Right kidney (tissue), 1 donor: ENCODE data around the gene EPS8.

Experiments used
- DNase-seq: peaks from one replicate; pipeline ENCODE4 v3.0.0-alpha.2; 2016

EPS8 gene

GRCh38 chr12:15690320-15690719, 98.9 kb downstream of the EPS8 start:
- DNase-seq: no peak

- DNase-seq: no peak
Observed at GRCh38 chr12:15689751-15690191, 99.4 kb downstream of the EPS8 start.

DNA sequence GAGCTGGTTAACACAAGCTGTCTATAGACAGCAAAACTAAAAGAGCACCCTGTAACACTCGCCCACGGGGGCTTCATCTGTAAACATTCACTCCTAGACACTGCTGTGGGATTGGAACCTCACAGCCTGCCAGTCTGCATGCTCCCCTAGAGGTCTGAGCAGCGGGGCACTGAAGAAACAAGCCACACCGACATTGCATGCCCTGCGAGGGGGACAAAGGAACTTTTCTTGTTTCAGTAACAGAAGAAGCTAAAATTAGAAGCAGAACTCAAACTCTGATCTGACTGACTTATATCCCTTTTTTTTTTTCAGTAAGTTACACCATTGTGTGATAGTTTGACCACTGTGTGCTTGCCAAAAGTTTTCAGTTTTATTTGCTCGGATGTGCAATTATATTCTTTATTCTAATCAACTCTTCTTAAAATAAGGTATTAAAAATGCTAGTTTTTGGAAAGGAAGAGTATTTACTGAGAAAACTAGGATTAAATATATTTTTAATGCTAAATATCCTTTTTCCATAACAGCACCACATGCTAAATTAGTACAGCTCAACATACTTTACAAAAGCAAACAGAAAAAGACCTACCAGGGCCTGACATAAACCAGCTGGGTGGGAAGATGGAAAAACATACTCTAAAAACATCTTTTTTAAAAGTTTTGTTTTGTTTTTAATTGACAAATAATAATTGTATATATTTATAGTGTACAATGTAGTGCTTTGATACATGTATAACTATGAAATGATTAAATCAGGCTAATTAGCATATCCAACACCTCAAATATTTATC, 100.2 kb downstream of the EPS8 start:
- peak; percentile 22 for DNase-seq

GRCh38 chr12:15688202-15688736, 100.9 kb downstream of the EPS8 start:
- no peak for DNase-seq

GRCh38 chr12:15687583-15687982, 101.6 kb downstream of the EPS8 start:
- no peak for DNase-seq

DNA sequence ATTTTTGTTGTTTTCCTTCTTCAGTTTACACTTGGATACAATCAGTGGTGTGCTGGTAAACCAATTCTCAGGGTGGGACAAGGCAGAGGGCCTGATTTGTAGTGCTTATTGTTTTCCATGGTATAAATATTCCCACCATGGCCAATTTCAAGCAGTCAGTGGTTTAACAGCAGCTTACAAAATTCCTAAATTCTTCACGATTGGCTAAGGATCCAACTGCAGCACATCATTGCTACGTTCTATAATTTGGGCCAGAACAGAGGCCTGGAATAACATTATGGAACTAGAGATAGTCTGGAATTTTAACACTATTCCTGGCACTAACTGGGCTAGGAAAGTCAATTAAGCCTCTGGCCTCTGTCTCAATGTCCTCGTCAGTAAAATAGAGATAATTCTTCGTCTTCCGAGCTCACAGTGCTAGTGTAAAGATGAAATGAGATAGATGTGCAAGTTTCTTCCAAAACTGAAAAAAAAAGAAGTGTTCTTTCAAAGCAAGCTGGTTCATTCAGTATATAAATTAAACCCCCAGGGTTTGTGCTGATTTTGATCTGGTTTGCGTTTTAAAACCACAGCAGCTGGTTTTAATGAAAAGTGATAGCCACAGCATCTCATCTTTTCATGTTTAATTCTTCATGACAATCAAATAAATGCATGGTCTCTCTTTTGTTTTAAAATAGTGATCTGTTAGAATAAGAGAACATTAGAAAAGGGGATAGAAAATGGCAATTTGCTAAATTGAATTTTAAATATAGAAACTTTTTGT, 104.1 kb downstream of the EPS8 start:
- no peak for DNase-seq

- DNase-seq: no peak
Observed at GRCh38 chr12:15682826-15683225, 106.4 kb downstream of the EPS8 start.

DNA sequence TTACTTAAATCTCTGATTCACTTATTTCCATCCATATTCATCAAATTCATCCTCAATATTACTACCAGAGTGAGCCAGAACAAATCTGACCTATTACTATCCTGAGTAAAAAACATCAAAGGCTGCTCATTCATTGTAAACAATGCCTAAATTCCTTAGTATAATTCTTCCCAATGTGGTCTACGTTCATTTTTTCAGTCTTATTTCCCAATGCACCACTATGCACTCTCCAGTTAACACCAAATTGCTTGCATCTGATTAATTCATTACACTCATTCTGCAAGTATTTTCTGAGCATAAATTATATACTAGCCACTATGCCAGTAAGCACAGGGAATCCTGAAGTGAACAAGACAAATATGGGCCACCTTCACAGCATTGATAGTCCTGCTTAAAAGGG, 110.0 kb downstream of the EPS8 start:
- DNase-seq: no peak

- no peak for DNase-seq
Observed at GRCh38 chr12:15677726-15678201, 111.4 kb downstream of the EPS8 start.

- no peak for DNase-seq
Observed at GRCh38 chr12:15677228-15677627, 112.0 kb downstream of the EPS8 start.

DNA sequence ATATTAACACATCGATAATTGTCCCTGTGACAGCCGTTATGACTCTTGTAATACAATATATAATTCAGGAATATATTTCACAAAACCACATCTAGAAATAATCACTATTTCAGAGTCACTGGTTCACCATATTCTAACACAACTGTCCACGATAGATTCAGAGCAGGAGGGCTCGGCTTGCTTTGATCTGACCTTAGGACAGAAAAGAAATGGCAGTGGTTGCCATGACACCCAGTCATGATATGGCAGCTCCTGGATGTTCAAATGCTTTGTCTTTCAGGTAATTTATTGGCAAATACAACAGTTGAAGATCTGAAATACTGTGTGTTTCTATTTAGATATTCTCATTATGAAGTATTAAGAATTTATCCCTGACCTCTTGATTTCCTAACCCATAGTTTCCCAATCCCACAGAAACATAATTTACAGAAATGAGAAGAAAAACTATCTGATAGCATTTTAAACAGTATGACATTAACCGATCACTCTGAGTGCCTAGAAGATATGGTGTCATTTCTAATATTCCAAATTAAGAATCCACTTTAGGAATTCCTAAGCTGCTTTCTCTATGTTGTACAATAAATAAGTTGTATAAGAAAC, 116.4 kb downstream of the EPS8 start:
- DNase-seq: no peak

DNA sequence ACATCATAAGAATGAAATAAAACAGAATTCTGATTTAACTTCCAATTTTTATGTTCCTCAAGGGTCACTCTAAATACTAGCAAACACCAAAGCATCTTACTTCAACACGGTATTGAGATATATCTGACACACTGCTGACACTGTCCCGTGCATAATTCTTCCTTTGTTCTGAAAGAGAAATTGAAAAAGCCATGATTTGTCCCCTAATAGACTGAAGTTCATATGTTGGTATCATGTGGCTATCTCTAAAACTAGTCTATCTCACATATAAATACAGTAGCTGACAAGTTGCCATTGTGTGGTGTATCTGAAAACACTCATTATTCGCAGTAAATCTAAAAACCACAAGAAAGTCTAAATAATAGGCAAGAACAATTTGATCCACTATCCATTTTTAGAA, 118.4 kb downstream of the EPS8 start:
- DNase-seq: no peak

- no peak for DNase-seq
Observed at GRCh38 chr12:15669256-15669948, 119.8 kb downstream of the EPS8 start.

GRCh38 chr12:15664491-15664890, 124.7 kb downstream of the EPS8 start:
- DNase-seq: no peak

DNA sequence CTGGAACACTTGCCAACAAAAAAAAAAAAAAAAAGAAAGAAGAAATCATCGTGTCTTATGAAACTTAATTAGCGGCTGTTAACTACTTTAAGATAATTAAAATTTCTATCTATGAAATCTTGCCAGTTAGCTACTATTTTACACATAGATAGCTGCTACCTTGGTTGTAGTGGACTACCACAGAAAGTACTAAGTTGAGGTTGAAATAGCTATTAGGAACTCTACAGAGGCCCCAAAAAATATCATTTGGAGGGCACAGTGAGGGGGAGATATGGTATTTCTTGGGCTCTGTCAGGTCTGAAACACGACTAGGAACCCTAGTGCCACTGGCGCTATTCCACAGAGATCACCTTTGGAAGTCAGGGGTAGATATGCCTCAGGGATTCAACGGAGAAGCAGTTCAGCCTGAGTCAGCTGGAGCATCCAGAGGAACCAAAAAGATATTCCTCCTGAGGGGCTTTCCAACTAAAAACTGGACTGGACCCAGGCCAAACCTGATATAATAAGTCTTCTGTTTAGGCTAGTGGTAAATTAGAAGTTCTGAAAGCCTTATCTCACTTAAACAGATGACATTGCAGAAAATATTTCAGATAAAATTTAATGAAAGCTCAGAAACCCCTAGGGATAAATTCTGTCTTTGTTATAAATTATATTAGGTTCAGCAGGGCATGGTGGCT, 126.1 kb downstream of the EPS8 start:
- no peak for DNase-seq

- DNase-seq: no peak
Observed at GRCh38 chr12:15662303-15662980, 126.7 kb downstream of the EPS8 start.

DNA sequence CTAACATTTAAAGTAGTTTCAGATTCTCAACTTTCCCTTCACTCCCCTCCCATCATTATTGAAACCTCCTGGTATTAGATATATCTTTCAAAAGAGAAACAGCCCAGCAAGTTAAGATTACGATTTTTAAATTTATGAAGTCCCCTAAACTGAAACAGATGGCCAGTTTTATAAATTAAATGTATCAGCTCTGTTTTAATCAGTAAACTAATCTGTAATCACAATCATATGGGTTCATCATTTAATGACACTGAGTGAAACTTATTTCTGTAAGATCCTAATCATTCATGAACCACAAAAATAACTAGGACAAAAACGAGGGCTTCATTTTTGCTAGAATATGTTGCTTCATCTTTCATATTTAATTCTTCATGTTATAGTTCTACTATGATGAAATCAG, 137.8 kb downstream of the EPS8 start:
- DNase-seq: no peak

- DNase-seq: no peak
Observed at GRCh38 chr12:15650399-15651128, 138.6 kb downstream of the EPS8 start.

DNA sequence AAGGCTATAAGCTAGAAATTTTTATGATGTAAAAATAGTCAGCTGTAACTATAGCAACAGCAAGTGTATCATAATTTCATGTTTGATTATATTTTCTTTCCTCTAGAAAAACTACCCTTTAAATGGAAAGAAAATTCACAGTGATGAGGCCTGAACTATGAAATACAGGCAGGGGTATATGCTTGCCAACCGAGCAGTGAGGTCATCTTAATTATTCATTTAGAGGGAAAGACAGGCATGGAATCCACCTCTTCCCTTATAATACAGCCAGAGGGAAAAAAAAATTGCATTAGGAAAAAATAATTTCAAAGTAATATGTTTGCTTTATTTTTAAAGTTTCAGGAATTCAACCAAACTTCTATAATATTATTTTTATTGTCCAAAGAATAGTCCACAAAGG, 139.8 kb downstream of the EPS8 start:
- DNase-seq: no peak

GRCh38 chr12:15648558-15648957, 140.6 kb downstream of the EPS8 start:
- DNase-seq: no peak
